22Rv1 (cell line): ENCODE results near the gene TMEM151A.

Experiments
- ZFX ChIP-seq: fragments of 450-650 bp; IDR thresholded peaks from 2 replicates; pipeline ENCODE4 v1.6.1; 2017; ENCODE audit warnings: antibody characterized with exemption, borderline replicate concordance
- TF ChIP-seq, protein P1 (sequence below): fragments of 450-650 bp; IDR thresholded peaks from 2 replicates; pipeline ENCODE4 v1.5.1; 2017; ENCODE audit warnings: mild to moderate bottlenecking

DNA sequence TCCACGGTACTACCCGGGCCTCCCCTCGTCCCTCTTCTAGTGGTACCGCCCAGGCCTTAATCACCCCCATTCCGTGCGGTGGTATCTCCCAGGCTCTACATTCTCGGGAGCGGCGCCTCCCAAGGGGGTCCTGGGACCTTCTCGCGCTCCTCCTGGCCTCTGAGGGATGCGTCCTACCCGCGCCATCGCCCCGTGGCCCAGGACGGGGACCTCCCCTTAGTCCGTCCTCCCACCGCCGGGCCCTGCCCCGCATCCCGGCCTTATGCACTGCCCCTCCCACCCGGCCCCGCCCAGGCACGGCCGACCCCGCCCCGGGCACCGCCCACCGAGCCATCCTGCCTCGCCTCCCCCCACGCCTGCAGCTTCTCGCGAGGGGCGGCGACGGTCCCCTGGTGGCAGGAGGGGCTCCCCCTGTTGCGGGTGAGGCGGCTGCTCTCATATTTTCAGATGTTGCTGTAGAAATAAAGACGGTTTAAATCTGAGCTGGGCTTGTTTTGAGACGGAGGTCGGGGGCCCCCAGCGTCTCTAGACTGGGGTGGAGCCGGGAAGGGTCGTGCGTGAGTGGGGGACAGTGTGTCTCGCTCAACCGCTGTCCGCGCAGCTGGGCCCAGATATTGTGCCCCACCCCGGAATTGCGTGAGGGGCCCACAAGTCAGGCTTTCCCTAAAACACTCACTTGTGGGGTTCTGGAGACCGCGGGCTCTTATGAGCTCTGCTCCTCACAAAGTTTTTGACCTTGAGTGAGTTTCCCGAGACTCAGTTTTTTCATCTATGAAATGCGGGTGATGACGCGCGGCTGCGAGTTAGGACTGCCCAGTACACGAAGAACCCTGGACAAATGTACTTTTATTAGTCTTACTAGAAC, 24.1 kb upstream of the TMEM151A start:
- TF ChIP-seq, protein P1, sequence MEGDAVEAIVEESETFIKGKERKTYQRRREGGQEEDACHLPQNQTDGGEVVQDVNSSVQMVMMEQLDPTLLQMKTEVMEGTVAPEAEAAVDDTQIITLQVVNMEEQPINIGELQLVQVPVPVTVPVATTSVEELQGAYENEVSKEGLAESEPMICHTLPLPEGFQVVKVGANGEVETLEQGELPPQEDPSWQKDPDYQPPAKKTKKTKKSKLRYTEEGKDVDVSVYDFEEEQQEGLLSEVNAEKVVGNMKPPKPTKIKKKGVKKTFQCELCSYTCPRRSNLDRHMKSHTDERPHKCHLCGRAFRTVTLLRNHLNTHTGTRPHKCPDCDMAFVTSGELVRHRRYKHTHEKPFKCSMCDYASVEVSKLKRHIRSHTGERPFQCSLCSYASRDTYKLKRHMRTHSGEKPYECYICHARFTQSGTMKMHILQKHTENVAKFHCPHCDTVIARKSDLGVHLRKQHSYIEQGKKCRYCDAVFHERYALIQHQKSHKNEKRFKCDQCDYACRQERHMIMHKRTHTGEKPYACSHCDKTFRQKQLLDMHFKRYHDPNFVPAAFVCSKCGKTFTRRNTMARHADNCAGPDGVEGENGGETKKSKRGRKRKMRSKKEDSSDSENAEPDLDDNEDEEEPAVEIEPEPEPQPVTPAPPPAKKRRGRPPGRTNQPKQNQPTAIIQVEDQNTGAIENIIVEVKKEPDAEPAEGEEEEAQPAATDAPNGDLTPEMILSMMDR, result no peak
- no peak for TF ChIP-seq ZFX
